Large intestine (tissue), 3 donors: ENCODE measurements around the gene CD28. TPM values are rescaled to one million over a fixed set of nuclear protein-coding genes. Genes with fewer than 3 reads are reported as not detected.
"Not testable (repeated sequence)": the region's sequence is repeated elsewhere in the genome, so short reads cannot be mapped to it uniquely, and the experiment has no call there.

Experiments
- DNase-seq, 2 donors: peaks; one replicate each; pipeline versions ENCODE4 v3.0.0 to v3.0.0-alpha.2; 2013
- H3K27ac ChIP-seq: one replicate; pipeline ENCODE4 v1.5.1; 2013; ENCODE audit warnings: low read length
- H3K27me3 ChIP-seq: 2 replicates; pipeline ENCODE4 v1.6.1; 2013; ENCODE audit warnings: low read length; ENCODE audit not compliant: control insufficient read depth, insufficient read depth
- H3K36me3 ChIP-seq: 2 replicates; pipeline ENCODE4 v1.6.1; 2013; ENCODE audit warnings: low read length; ENCODE audit not compliant: control insufficient read depth, insufficient read depth
- H3K4me1 ChIP-seq: one replicate; pipeline ENCODE4 v1.6.1; 2013; ENCODE audit warnings: low read length; ENCODE audit not compliant: control insufficient read depth, insufficient read depth
- H3K4me3 ChIP-seq: one replicate; pipeline ENCODE4 v1.5.1; 2013; ENCODE audit warnings: low read length
- H3K9me3 ChIP-seq: one replicate; pipeline ENCODE4 v1.6.1; 2013; ENCODE audit warnings: mild to moderate bottlenecking, low read depth, low read length, moderate library complexity; ENCODE audit not compliant: control insufficient read depth
- WGBS: methylation state at CpG from one replicate; pipeline ENCODE4 v1.1.5; 2013; ENCODE audit warnings: low lambda C conversion rate; ENCODE audit not compliant: insufficient coverage; 5-methylcytosine and 5-hydroxymethylcytosine counted together
- polyA plus RNA-seq: library from polyadenylated mRNA; unstranded; fragments of 120-200 nt; gene quantifications from one replicate; pipeline ENCODE4 v1.2.1, GENCODE V29; 2013

CD28 gene
- polyA plus RNA-seq, 1 donor = 1.5 TPM

- peak; percentile 46 to 75 for DNase-seq
- Histone ChIP-seq H3K27ac (peak overlapping the region; percentile 2), H3K4me1 (peaks cover 13% of the 10 kb centered on the region), H3K4me3 (no peak overlapping the region), H3K36me3 (no peaks in the 10 kb centered on the region), H3K9me3 (no peaks in the 10 kb centered on the region), H3K27me3 (no peaks in the 10 kb centered on the region)
- no CpG with 5 or more reads among the region's 4 CpGs for WGBS
These were observed 77.2 kb downstream of the CD28 start for GRCh38 chr2:203783496-203784203.

- H3K9me3 ChIP-seq, H3K4me3 ChIP-seq, H3K27me3 ChIP-seq, H3K36me3 ChIP-seq, DNase-seq, H3K27ac ChIP-seq: not testable (repeated sequence)
- WGBS = no CpG with 5 or more reads among the region's 10 CpGs
- peaks cover 13% of the 10 kb centered on the region for H3K4me1 ChIP-seq
These were observed 78.4 kb downstream of the CD28 start for GRCh38 chr2:203784710-203785270.

- H3K4me1 ChIP-seq = peaks cover 13% of the 10 kb centered on the region
- no CpG with 5 or more reads among the region's 43 CpGs for WGBS
- not testable (repeated sequence) for H3K4me3 ChIP-seq, DNase-seq, H3K36me3 ChIP-seq, H3K27me3 ChIP-seq, H3K9me3 ChIP-seq, H3K27ac ChIP-seq
These were observed 79.1 kb downstream of the CD28 start for GRCh38 chr2:203785391-203786110.

- peaks cover 16% of the 10 kb centered on the region for H3K4me1 ChIP-seq
- H3K9me3 ChIP-seq = no peaks in the 10 kb centered on the region
- no peaks in the 10 kb centered on the region for H3K36me3 ChIP-seq
- no peak for DNase-seq
- WGBS = 88% methylated on average over 3 of the region's 6 CpGs
- H3K4me3 ChIP-seq = no peak overlapping the region
- no peak overlapping the region for H3K27ac ChIP-seq
- no peaks in the 10 kb centered on the region for H3K27me3 ChIP-seq
These were observed 80.3 kb downstream of the CD28 start for GRCh38 chr2:203786549-203787351.

- Histone ChIP-seq H3K4me3 (no peak overlapping the region), H3K27me3 (no peaks in the 10 kb centered on the region), H3K36me3 (no peaks in the 10 kb centered on the region), H3K27ac (peak overlapping the region; percentile 28), H3K9me3 (no peaks in the 10 kb centered on the region), H3K4me1 (peaks cover 20% of the 10 kb centered on the region)
- peak in 1 of 2 donors; percentile 64 for DNase-seq
- WGBS = 17% methylated on average over 1 of the region's 2 CpGs
These were observed 81.5 kb downstream of the CD28 start for GRCh38 chr2:203787979-203788378.

Other genes starting within 250 kb of the CD28 start
- gene RAPH1, start 171.3 kb upstream of the CD28 start, polyA plus RNA-seq = 21.2 TPM
- gene CTLA4, start 161.1 kb downstream of the CD28 start, polyA plus RNA-seq = 0.33 TPM
- 0.42 TPM for gene ICOS, start 230.1 kb downstream of the CD28 start, polyA plus RNA-seq